ENCODE data around the gene IFT27. TPM values are rescaled to one million over a fixed set of nuclear protein-coding genes. Genes with fewer than 3 reads are reported as not detected.

Gene IFT27
- total RNA-seq, 4 donors from 2014 or later: 16.3 to 27.6 (median 18.4) TPM

DNA sequence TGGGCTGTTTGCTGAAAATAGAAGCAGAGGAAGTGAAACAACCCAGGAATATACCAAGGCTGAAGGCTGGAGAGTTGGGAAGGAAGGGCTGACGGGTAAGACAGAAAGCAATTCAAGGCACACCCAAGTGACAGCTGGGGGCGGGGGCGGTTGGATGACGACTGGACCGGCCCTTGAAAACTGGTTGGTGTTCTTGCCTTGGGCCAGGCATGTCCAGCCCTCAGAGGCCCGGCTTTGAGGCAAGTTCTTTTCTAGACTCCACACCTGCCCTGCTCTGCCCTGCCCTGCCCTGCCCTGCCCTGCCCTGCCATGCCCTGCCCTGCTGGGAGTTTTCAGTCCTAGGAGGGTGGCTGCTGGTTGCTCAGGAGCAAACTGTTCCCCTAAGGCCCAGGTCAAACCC is 38.1 kb downstream of the IFT27 start:
- Histone ChIP-seq H3K27ac (no peak overlapping the region), H3K4me3 (no peak overlapping the region), H3K36me3 (no peaks in the 10 kb centered on the region), H3K27me3 (peaks cover 63% of the 10 kb centered on the region), H3K9me3 (peaks cover 0 to 16% (median 0%) of the 10 kb centered on the region in 3 donors), H3K4me1 (no peaks in the 10 kb centered on the region)
- peak; percentile 55 for ATAC-seq
- TF ChIP-seq, protein P1, sequence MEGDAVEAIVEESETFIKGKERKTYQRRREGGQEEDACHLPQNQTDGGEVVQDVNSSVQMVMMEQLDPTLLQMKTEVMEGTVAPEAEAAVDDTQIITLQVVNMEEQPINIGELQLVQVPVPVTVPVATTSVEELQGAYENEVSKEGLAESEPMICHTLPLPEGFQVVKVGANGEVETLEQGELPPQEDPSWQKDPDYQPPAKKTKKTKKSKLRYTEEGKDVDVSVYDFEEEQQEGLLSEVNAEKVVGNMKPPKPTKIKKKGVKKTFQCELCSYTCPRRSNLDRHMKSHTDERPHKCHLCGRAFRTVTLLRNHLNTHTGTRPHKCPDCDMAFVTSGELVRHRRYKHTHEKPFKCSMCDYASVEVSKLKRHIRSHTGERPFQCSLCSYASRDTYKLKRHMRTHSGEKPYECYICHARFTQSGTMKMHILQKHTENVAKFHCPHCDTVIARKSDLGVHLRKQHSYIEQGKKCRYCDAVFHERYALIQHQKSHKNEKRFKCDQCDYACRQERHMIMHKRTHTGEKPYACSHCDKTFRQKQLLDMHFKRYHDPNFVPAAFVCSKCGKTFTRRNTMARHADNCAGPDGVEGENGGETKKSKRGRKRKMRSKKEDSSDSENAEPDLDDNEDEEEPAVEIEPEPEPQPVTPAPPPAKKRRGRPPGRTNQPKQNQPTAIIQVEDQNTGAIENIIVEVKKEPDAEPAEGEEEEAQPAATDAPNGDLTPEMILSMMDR (IDR thresholded peaks at IDR 0.05): no peak
- no peak for TF ChIP-seq POLR2AphosphoS5 (IDR thresholded peaks at IDR 0.05)
- TF ChIP-seq EP300 (IDR thresholded peaks at IDR 0.05): no peak
- no peak for TF ChIP-seq POLR2A (IDR thresholded peaks at IDR 0.05)
- 22 to 37% methylated on average over 2 to 4 of the region's 6 CpGs for WGBS, 2 donors (ENCODE audit: low coverage in 1 of 2)

DNA sequence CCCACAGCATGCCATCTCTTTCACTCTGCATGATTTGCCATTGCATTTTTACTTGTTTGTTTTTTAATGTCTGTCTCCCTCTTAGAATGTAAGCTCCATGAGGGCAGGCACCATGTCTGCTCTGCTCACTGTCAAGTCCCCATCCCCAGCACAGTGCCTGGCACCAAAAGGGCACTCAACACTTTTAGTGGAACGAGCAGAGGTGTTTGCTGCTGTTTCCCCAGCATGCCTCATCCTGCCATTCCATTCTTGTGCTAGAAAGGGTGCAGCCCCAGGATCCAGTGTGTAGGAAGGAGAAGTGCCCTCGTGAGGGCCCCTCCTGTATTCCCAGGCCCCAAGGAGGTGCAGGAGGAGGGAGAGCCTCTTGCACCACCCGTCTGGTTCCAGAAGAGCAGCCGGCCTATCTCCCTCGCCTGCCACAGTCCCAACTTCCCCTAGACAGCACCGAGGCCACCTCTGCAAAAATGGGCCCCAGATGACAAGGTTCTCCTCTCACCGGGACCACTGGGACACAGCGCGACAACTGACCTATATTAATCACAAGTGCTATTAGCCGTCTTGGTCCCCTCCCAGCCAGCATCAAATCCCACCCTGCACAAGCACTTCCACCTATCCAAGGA is 39.1 kb downstream of the IFT27 start:
- TF ChIP-seq EP300 (IDR thresholded peaks at IDR 0.05) (no peak), POLR2A (IDR thresholded peaks at IDR 0.05) (no peak), POLR2AphosphoS5 (IDR thresholded peaks at IDR 0.05) (no peak)
- TF ChIP-seq, protein P1 (IDR thresholded peaks at IDR 0.05): no peak
- peaks cover 0 to 16% (median 0%) of the 10 kb centered on the region in 3 donors for H3K9me3 ChIP-seq
- H3K4me3 ChIP-seq: no peak overlapping the region
- H3K27me3 ChIP-seq: peaks cover 71% of the 10 kb centered on the region
- no peaks in the 10 kb centered on the region for H3K36me3 ChIP-seq
- H3K27ac ChIP-seq: no peak overlapping the region
- 40 to 71% methylated on average over 1 to 2 of the region's 10 CpGs for WGBS, 2 donors (ENCODE audit: low coverage in 1 of 2)
- ATAC-seq: peak; percentile 41
- no peaks in the 10 kb centered on the region for H3K4me1 ChIP-seq

DNA sequence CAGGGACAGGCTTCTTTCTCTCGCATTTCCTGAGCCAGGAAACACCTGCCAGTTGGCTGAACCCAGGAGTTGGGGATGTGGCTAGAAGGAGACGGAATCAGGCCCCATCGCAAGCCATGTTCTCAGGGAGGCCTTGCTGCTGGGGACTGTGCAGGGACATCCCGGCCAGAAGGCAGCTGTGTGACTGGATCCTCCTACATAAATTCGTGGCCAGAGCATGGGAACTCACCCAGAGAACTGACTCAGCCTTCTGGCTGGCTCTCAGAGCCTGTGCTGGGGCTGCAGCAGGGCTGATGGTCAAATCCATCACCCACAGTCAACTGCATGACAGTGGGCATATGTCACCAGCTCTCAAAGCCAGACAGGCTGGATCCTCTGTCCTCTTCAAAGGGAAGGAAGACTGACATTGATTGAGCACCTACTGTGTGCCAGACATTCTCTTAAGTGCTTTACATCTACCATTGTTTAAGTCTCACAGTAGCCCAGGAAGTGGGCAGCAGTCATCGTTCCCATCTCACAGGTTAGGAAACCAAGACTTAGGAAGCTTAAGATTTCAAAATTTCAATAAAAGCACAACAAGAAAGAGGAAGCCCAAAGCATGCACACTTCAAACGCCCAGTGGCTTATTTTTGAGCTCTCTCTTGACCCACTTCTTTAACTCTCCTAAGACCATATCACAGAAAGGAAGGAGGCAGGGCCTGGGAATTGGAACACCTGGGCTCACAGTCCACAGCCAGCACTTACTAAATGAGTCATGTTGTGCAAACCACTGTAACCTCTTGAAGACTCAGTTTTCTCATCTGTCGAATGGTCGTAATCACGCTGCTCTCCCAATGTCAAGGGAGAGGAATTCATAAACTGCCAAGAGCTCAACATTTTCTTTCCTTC is 41.5 kb downstream of the IFT27 start:
- Histone ChIP-seq H3K9me3 (peaks cover 0 to 9% (median 0%) of the 10 kb centered on the region in 3 donors), H3K27me3 (peaks cover 85% of the 10 kb centered on the region), H3K4me3 (no peak overlapping the region), H3K4me1 (no peaks in the 10 kb centered on the region), H3K27ac (no peak overlapping the region), H3K36me3 (no peaks in the 10 kb centered on the region)
- ATAC-seq: peak; percentile 28
- 28 to 75% methylated on average over 5 to 7 of the region's 10 CpGs for WGBS, 2 donors (ENCODE audit: low coverage in 1 of 2)
- no peak for TF ChIP-seq EP300 (IDR thresholded peaks at IDR 0.05)
- no peak for TF ChIP-seq POLR2A (IDR thresholded peaks at IDR 0.05)
- TF ChIP-seq, protein P1 (IDR thresholded peaks at IDR 0.05): no peak
- TF ChIP-seq POLR2AphosphoS5 (IDR thresholded peaks at IDR 0.05): no peak

DNA sequence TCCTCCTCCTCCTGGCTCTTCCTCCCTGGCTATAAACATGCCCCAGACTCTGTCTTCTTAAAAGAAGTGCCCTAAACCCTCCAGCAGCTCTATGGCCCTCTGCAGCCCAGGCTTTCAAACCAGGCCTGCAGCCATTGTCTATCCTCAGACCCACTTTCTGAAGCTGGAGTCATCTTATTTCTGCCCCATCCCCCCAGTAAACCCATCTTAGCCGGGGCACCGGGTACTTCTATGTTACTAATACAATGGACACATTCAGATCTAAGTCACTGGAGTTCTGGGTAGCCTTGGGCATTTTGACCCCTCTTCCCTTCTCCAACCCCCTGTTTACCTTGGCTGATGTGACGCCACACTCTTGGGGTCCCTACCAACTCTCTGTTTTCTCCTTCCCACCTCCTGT is 42.6 kb downstream of the IFT27 start:
- H3K36me3 ChIP-seq: no peaks in the 10 kb centered on the region
- WGBS, 2 donors (ENCODE audit: low coverage in 1 of 2): 56 to 77% methylated on average over 1 to 3 of the region's 3 CpGs
- no peak for ATAC-seq
- no peaks in the 10 kb centered on the region for H3K9me3 ChIP-seq
- peaks cover 83% of the 10 kb centered on the region for H3K27me3 ChIP-seq
- no peaks in the 10 kb centered on the region for H3K4me1 ChIP-seq
- no peak overlapping the region for H3K4me3 ChIP-seq
- no peak overlapping the region for H3K27ac ChIP-seq
- TF ChIP-seq EP300 (IDR thresholded peaks at IDR 0.05): no peak

DNA sequence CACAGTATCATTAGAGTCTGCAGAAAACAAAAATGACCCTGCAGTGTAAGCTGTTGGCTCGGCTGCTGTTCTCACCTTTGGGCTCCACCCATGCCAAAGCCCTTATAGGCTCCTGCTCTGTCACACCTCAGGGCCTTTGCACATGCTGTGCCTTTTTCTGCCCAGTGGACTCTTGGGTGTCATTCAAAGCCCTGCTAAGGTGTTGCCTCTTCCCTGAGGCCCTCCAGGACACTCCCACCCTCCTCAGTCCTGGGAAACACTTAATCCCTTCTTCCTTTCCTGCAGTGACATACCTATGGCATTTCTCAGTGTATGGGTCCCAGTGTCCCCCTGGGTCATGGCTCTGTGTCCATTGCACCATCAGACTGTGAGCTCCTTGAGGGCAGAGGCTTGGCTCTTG is 43.3 kb downstream of the IFT27 start:
- 67 to 70% methylated on average over 1 of the region's 1 CpG for WGBS, 2 donors (ENCODE audit: low coverage in 1 of 2)
- TF ChIP-seq, protein P1 (IDR thresholded peaks at IDR 0.05): no peak
- TF ChIP-seq EP300 (IDR thresholded peaks at IDR 0.05): no peak
- TF ChIP-seq POLR2AphosphoS5 (IDR thresholded peaks at IDR 0.05): no peak
- no peak for TF ChIP-seq POLR2A (IDR thresholded peaks at IDR 0.05)
- H3K27me3 ChIP-seq: peaks cover 81% of the 10 kb centered on the region
- no peak for ATAC-seq
- no peak overlapping the region for H3K27ac ChIP-seq
- no peak overlapping the region for H3K4me3 ChIP-seq
- no peaks in the 10 kb centered on the region for H3K36me3 ChIP-seq
- H3K4me1 ChIP-seq: no peaks in the 10 kb centered on the region
- no peaks in the 10 kb centered on the region for H3K9me3 ChIP-seq

All from gastroesophageal sphincter (tissue), 4 donors.